ENCODE data around the gene EPS15.
A peak's percentile ranks its signal among the peaks of the same experiment; 100 is the strongest.

Gene EPS15

GRCh38 chr1:51313961-51314777 is 204.9 kb downstream of the EPS15 start:
- DNase-seq (ENCODE audit: low read depth): peak; percentile 45
- TF ChIP-seq CTCF (conservative IDR thresholded peaks at IDR 0.05; ENCODE audit: low read depth, low read length): no peak

GRCh38 chr1:51313268-51313852 is 205.7 kb downstream of the EPS15 start:
- no peak overlapping the region for H3K4me3 ChIP-seq (ENCODE audit: low read length)
- DNase-seq (ENCODE audit: low read depth): no peak
- peak; percentile 31 for TF ChIP-seq CTCF (conservative IDR thresholded peaks at IDR 0.05; ENCODE audit: low read depth, low read length)

More at GRCh38 chr1:51313961-51314777, 204.9 kb downstream of the EPS15 start:
- H3K4me3 ChIP-seq (ENCODE audit: low read length): no peak overlapping the region

- no peak overlapping the region for H3K4me3 ChIP-seq (ENCODE audit: low read length)
- DNase-seq (ENCODE audit: low read depth): no peak
- no peak for TF ChIP-seq CTCF (conservative IDR thresholded peaks at IDR 0.05; ENCODE audit: low read depth, low read length)
These were observed 206.3 kb downstream of the EPS15 start for GRCh38 chr1:51312718-51313117.

GRCh38 chr1:51311826-51312225 is 207.2 kb downstream of the EPS15 start:
- DNase-seq (ENCODE audit: low read depth): no peak
- H3K4me3 ChIP-seq (ENCODE audit: low read length): no peak overlapping the region
- no peak for TF ChIP-seq CTCF (conservative IDR thresholded peaks at IDR 0.05; ENCODE audit: low read depth, low read length)

GRCh38 chr1:51310871-51311613 is 208.0 kb downstream of the EPS15 start:
- no peak for DNase-seq (ENCODE audit: low read depth)

GRCh38 chr1:51309291-51309690 is 209.8 kb downstream of the EPS15 start:
- no peak for TF ChIP-seq CTCF (conservative IDR thresholded peaks at IDR 0.05; ENCODE audit: low read depth, low read length)
- no peak for DNase-seq (ENCODE audit: low read depth)
- no peak overlapping the region for H3K4me3 ChIP-seq (ENCODE audit: low read length)

More at GRCh38 chr1:51310871-51311613, 208.0 kb downstream of the EPS15 start:
- no peak for TF ChIP-seq CTCF (conservative IDR thresholded peaks at IDR 0.05; ENCODE audit: low read depth, low read length)
- H3K4me3 ChIP-seq (ENCODE audit: low read length): no peak overlapping the region

Data from retinal pigment epithelial cell (primary cell).